IMR-90 (cell line): ENCODE results near the gene CELSR1. TPM values are rescaled to one million over a fixed set of nuclear protein-coding genes. Genes with fewer than 3 reads are reported as not detected.

ENCODE experiments used
- ATAC-seq: fragments of 200-7000 bp; cut with Tn5 transposase; 2 replicates; pipeline ENCODE4 v1.9.1; 2020; ENCODE audit warnings: low read depth, mild to moderate bottlenecking, moderate library complexity
- BruUV-seq: library from RNA; stranded (reverse); fragments of 400-500 nt; replicated peaks from 2 replicates; lab custom pipeline; 2021; lab: Mats Ljungman, UMichigan
- CTCF ChIA-PET: fragments of 300-600 bp; formaldehyde crosslinking; extraction: SDS; loops from one replicate; lab custom pipeline; 2021; ENCODE audit warnings: antibody characterized with exemption; lab: Yijun Ruan, JAX
- POLR2A ChIA-PET: fragments of 300-600 bp; sonication (Branson Sonifier 250); formaldehyde crosslinking; loops from one replicate; lab custom pipeline; 2022; ENCODE audit warnings: antibody characterized with exemption; ENCODE audit not compliant: unreplicated experiment; lab: Charles Lee
- DNase-seq: peaks from one replicate; pipeline ENCODE4 v3.0.0; 2013
- H2AFZ ChIP-seq: replicated peaks from 2 replicates; pipeline ENCODE3; 2013; ENCODE audit warnings: low read length, mild to moderate bottlenecking; ENCODE audit not compliant: poor library complexity
- H2AK5ac ChIP-seq: 2 replicates; pipeline ENCODE4 v1.6.1; 2013; ENCODE audit warnings: low read depth, low read length, inconsistent platforms
- H2AK9ac ChIP-seq: replicated peaks from 2 replicates; pipeline ENCODE3; 2013; ENCODE audit warnings: mild to moderate bottlenecking, low read depth, low read length, moderate library complexity; ENCODE audit not compliant: poor library complexity
- H2BK120ac ChIP-seq: 2 replicates; pipeline ENCODE4 v1.6.1; 2013; ENCODE audit warnings: low read depth, low read length, inconsistent platforms
- H2BK15ac ChIP-seq: 3 replicates; pipeline ENCODE4 v1.6.1; 2013; ENCODE audit warnings: low read depth, low read length, inconsistent platforms
- H2BK20ac ChIP-seq: 2 replicates; pipeline ENCODE4 v1.6.1; 2013; ENCODE audit warnings: low read depth, mild to moderate bottlenecking, inconsistent platforms, low read length, moderate library complexity
- H2BK5ac ChIP-seq: 2 replicates; pipeline ENCODE4 v1.6.1; 2013; ENCODE audit warnings: mild to moderate bottlenecking, low read depth, low read length, inconsistent platforms; ENCODE audit not compliant: poor library complexity, severe bottlenecking
- H3K14ac ChIP-seq: replicated peaks from 2 replicates; pipeline ENCODE4 v1.6.1; 2013; ENCODE audit warnings: low read depth, low read length, inconsistent platforms
- H3K18ac ChIP-seq: 2 replicates; pipeline ENCODE4 v1.6.1; 2013; ENCODE audit warnings: low read depth, low read length, control low read depth
- H3K23ac ChIP-seq: 2 replicates; pipeline ENCODE4 v1.6.1; 2013; ENCODE audit warnings: low read depth, low read length, inconsistent platforms
- H3K27ac ChIP-seq: 2 replicates; pipeline ENCODE4 v1.5.1; 2013; ENCODE audit warnings: mild to moderate bottlenecking, control low read depth, low read length; ENCODE audit not compliant: insufficient read depth
- H3K27me3 ChIP-seq: 2 replicates; pipeline ENCODE4 v1.6.1; 2013; ENCODE audit warnings: low read length; ENCODE audit not compliant: control insufficient read depth, insufficient read depth
- H3K36me3 ChIP-seq: 2 replicates; pipeline ENCODE4 v1.6.1; 2013; ENCODE audit warnings: low read length, mixed read lengths; ENCODE audit not compliant: control insufficient read depth, insufficient read depth
- H3K4ac ChIP-seq: 2 replicates; pipeline ENCODE4 v1.6.1; 2013; ENCODE audit warnings: low read depth, low read length, inconsistent platforms
- H3K4me1 ChIP-seq: 2 replicates; pipeline ENCODE4 v1.6.1; 2013; ENCODE audit warnings: low read length, mixed read lengths; ENCODE audit not compliant: control insufficient read depth, insufficient read depth
- H3K4me2 ChIP-seq: 2 replicates; pipeline ENCODE4 v1.6.1; 2013; ENCODE audit warnings: low read depth, mild to moderate bottlenecking, control low read depth, low read length, moderate library complexity
- H3K4me3 ChIP-seq: 2 replicates; pipeline ENCODE4 v1.5.1; 2013; ENCODE audit warnings: low read depth, mild to moderate bottlenecking, control low read depth, low read length, moderate library complexity; ENCODE audit not compliant: insufficient read depth
- H3K56ac ChIP-seq: 2 replicates; pipeline ENCODE4 v1.6.1; 2013; ENCODE audit warnings: low read length, inconsistent platforms; ENCODE audit not compliant: insufficient read depth; ENCODE audit errors: extremely low read depth
- H3K79me1 ChIP-seq, 2 experiments: 2 replicates each; pipeline ENCODE4 v1.6.1; 2013; ENCODE audit warnings: low read length in 2 of 2, inconsistent platforms in 1 of 2, low read depth in 1 of 2
- H3K9ac ChIP-seq: 2 replicates; pipeline ENCODE4 v1.6.1; 2013; ENCODE audit warnings: low read depth, low read length, control low read depth
- H3K9me1 ChIP-seq: 2 replicates; pipeline ENCODE4 v1.6.1; 2013; ENCODE audit warnings: low read length, inconsistent platforms; ENCODE audit not compliant: insufficient read depth
- H3K9me3 ChIP-seq: 2 replicates; pipeline ENCODE4 v1.6.1; 2013; ENCODE audit warnings: low read length; ENCODE audit not compliant: control insufficient read depth, insufficient read depth
- H4K20me1 ChIP-seq: 2 replicates; pipeline ENCODE4 v1.6.1; 2013; ENCODE audit warnings: low read length, inconsistent platforms; ENCODE audit not compliant: insufficient read depth
- H4K5ac ChIP-seq: 2 replicates; pipeline ENCODE4 v1.6.1; 2013; ENCODE audit warnings: mild to moderate bottlenecking, low read depth, low read length, control low read depth
- H4K8ac ChIP-seq, 2 experiments: 2 replicates each; pipeline ENCODE4 v1.6.1; 2013; ENCODE audit warnings: low read depth in 2 of 2, low read length in 2 of 2, control low read depth in 1 of 2, inconsistent platforms in 1 of 2
- H4K91ac ChIP-seq: 2 replicates; pipeline ENCODE4 v1.6.1; 2013; ENCODE audit warnings: low read depth, low read length, inconsistent platforms; ENCODE audit not compliant: insufficient read depth
- ELK1 ChIP-seq: fragments of 150-350 bp; IDR thresholded peaks from 2 replicates; pipeline ENCODE4 v1.6.1; 2016; ENCODE audit warnings: low read depth, mild to moderate bottlenecking, low read length, moderate library complexity, borderline replicate concordance
- FOS ChIP-seq: fragments of 150-350 bp; IDR thresholded peaks from 2 replicates; pipeline ENCODE4 v1.6.1; 2016; ENCODE audit warnings: low read depth, low read length
- RCOR1 ChIP-seq: IDR thresholded peaks from 2 replicates; pipeline ENCODE4 v1.6.1; 2012; ENCODE audit warnings: mild to moderate bottlenecking, low read length, improper control_type of control experiment; ENCODE audit not compliant: insufficient replicate concordance
- RFX5 ChIP-seq: IDR thresholded peaks from 2 replicates; pipeline ENCODE4 v1.8.0; 2012; ENCODE audit warnings: low read depth, mild to moderate bottlenecking, low read length, moderate library complexity
- WGBS, 2 experiments: methylation state at CpG; one replicate each; pipeline versions ENCODE4 v1.1.5 to v1.1.7; 2013; ENCODE audit warnings: missing lambda C conversion rate in 2 of 2; ENCODE audit not compliant: insufficient read length in 1 of 2; ENCODE audit errors: extremely low coverage in 2 of 2; 5-methylcytosine and 5-hydroxymethylcytosine counted together
- dilution Hi-C: fragments of 300-500 bp; cut with HindIII; formaldehyde crosslinking; loops from one replicate; pipeline ENCODE4 v1.14.3; 2018; ENCODE audit warnings: low sequenced_read_pairs; ENCODE audit not compliant: unreplicated experiment
- in situ Hi-C: fragments of 300-500 bp; cut with MboI; formaldehyde crosslinking; loops from 3 replicates; pipeline ENCODE4 v1.14.3; 2019; ENCODE audit warnings: low sequenced_read_pairs, inconsistent platforms, mixed read lengths
- intact Hi-C: fragments of 100-400 bp; cut with micrococcal nuclease; formaldehyde crosslinking; loops from 2 replicates; pipeline ENCODE4 v1.10.0; 2022
- polyA plus RNA-seq, 3 experiments: library from polyadenylated mRNA; depleted of rRNA; stranded (reverse); fragments of >200 nt; gene quantifications; 2 replicates each; pipeline ENCODE4 v1.2.3, GENCODE V29; 2012; ENCODE audit warnings: low replicate concordance in 1 of 3
- total RNA-seq: library from RNA; depleted of rRNA; stranded (reverse); fragments of >200 nt; gene quantifications from 2 replicates; pipeline ENCODE4 v1.2.3, GENCODE V29; 2012
- TF ChIP-seq, protein P1 (sequence below): fragments of 150-350 bp; IDR thresholded peaks from 2 replicates; pipeline ENCODE4 v1.6.1; 2017; ENCODE audit warnings: mild to moderate bottlenecking, antibody characterized with exemption, low read length, low read depth

The CELSR1 gene
- total and polyA plus RNA-seq, 2 of the 4 experiments (the other 2 are of a cell fraction) = 0.36 to 0.82 TPM

DNA sequence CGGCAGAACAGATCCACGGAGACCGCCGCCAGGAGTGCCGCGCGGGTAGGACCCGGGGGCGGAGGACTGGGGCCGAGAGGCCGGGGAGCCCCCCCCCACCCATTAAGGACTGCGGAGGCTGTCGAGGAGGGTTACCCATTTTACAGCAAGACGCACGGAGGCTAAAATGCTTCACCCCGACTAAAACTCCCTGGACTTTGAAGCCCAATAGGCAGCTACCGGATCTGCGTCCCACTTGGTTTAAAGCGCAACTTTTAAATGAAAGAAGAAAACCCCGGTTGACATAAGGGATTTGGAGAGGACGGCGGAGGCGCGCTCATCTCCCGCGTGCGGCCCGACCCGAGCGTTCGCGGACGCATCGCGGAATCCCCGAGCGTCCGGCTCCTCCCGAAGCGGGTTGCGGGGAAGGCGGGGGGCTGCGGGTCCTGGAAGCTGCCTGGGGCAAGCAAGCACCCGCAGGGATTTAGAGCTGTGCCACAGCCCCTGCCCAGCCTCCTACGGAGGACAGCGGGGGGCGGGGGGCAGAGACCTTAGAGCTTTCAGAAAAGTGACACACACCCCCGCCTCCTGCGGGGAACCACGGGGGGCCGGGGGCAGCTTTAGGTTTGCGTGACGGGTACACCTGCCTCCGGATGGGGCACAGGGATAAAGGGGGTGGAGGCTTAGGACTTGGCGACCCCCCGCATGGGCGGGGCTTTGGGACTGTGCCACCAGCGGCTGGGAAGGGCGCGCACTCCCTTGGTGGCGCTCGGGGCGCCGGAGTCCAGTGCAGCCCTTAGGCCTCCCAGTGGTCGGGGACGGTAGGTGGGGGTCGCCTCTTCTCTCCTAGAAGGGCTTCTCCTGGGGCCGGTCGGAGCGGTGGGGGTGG is 760 bp upstream of the CELSR1 start (continued):
- TF ChIP-seq RFX5 (no peak), FOS (no peak)

DNA sequence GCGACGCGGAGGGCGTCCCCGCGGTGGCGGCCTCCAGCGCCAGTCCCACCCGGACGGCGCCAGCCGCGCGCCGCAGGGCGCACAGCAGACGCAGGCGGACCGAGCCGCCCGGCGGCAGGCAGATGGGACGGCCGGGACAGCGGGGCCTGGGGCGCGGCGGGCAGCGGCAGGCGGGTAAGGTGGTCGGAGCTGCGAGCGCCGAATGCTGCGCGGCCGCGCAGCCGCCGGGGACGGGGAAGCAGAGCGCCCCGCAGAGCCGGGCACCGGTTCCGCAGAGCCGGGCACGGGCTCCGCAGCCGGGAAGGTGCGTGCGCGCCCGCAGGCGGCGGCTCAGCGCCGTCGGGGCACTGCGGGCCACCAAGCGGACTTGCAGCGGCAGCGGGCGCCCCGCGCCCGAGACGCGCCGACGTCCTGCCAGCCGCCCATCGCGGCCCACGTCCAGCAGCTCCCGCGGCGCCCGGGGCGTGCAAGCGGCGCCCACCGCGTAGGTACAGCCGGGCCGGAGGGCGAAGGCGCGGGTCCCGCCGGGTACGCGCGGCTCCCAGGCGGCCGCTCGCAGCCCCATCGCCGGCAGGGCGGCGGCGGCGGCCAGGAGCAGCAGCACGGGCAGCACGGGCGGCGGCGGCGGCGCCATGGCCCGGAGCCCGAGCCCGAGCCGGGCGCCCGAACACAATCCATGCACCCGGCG is 739 bp downstream of the CELSR1 start:
- H3K18ac ChIP-seq = no peak overlapping the region
- POLR2A ChIA-PET = no interaction called here

More for the DNA sequence above, 739 bp downstream of the CELSR1 start:
- Histone ChIP-seq H3K14ac (no peak overlapping the region), H3K27ac (no peak overlapping the region), H3K4me1 (peaks cover 3% of the 10 kb centered on the region; the same call in 1 of the 2 replicates), H3K36me3 (no peaks in the 10 kb centered on the region), H3K4ac (no peak overlapping the region), H3K79me1 (no peaks in the 10 kb centered on the region), H4K5ac (no peak overlapping the region), H2BK120ac (no peak overlapping the region), H2BK5ac (no peak overlapping the region), H4K8ac (no peak overlapping the region), H2AK5ac (no peak overlapping the region), H3K9ac (no peak overlapping the region), H3K56ac (no peak overlapping the region), H3K4me3 (peak overlapping the region; percentile 22; the same call in 1 of the 2 replicates), H4K20me1 (no peaks in the 10 kb centered on the region), H3K23ac (no peak overlapping the region), H2BK15ac (no peak overlapping the region), H3K27me3 (peaks cover 42% of the 10 kb centered on the region), H2AK9ac (no peak overlapping the region), H2AFZ (peak overlapping the region; percentile 54), H2BK20ac (no peak overlapping the region), H3K9me1 (no peaks in the 10 kb centered on the region), H3K4me2 (no peak overlapping the region), H4K91ac (no peak overlapping the region), H3K9me3 (peaks cover 17% of the 10 kb centered on the region)
- dilution Hi-C loops = no loop called here
- TF ChIP-seq, protein P1, sequence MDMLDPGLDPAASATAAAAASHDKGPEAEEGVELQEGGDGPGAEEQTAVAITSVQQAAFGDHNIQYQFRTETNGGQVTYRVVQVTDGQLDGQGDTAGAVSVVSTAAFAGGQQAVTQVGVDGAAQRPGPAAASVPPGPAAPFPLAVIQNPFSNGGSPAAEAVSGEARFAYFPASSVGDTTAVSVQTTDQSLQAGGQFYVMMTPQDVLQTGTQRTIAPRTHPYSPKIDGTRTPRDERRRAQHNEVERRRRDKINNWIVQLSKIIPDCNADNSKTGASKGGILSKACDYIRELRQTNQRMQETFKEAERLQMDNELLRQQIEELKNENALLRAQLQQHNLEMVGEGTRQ = no peak
- TF ChIP-seq RCOR1 (no peak), ELK1 (no peak)
- intact Hi-C loops = no loop called here
- ATAC-seq = peak; percentile 59
- no peak for DNase-seq
- CTCF ChIA-PET = no interaction called here
- in situ Hi-C loops = loop anchor here (25.0 kb wide), 1 partner anchor 399 kb away; no protein-coding TSS in a partner anchor
- BruUV-seq = no TSS peak
- WGBS, 2 experiments = 3% methylated on average over 68 of the region's 118 CpGs; no CpG with 5 or more reads in 1 of the 2 experiments
